GM10248 (cell line): ENCODE results near the gene CFAP65.

Source experiments
- CTCF ChIA-PET: fragments of 300-600 bp; sonication (Branson Sonifier 250); formaldehyde crosslinking; extraction: SDS; loops from one replicate; lab custom pipeline; 2021; ENCODE audit warnings: antibody characterized with exemption; lab: Yijun Ruan, JAX
- POLR2A ChIA-PET: fragments of 350-650 bp; sonication (Branson Sonifier 250); formaldehyde crosslinking; extraction: SDS; loops from one replicate; lab custom pipeline; 2020; ENCODE audit warnings: antibody characterized with exemption; lab: Yijun Ruan, JAX
- DNase-seq: peaks from one replicate; pipeline ENCODE4 v3.0.0; 2012; ENCODE audit errors: extremely low spot score
- CTCF ChIP-seq: IDR thresholded peaks from 2 replicates; pipeline ENCODE4 v1.5.1; 2012; ENCODE audit warnings: mild to moderate bottlenecking, low read depth; ENCODE audit errors: extremely low read depth, missing control alignments, control extremely low read depth

Gene CFAP65

GRCh38 chr2:218963601-218964000, 77.7 kb downstream of the CFAP65 start:
- CTCF ChIA-PET, result interaction anchor here (15.3 kb wide), 1 partner anchor 16 kb away, joined by 92 read pairs; no protein-coding TSS in a partner anchor
- TF ChIP-seq CTCF, result no peak
- POLR2A ChIA-PET, result no interaction called here
- no peak for DNase-seq

- CTCF ChIA-PET, result interaction anchor here (15.3 kb wide), 1 partner anchor 16 kb away, joined by 92 read pairs; no protein-coding TSS in a partner anchor
- POLR2A ChIA-PET, result no interaction called here
- TF ChIP-seq CTCF, result no peak
- DNase-seq, result no peak
These were observed 78.3 kb downstream of the CFAP65 start for GRCh38 chr2:218962859-218963492.

- CTCF ChIA-PET, result interaction anchor here (15.3 kb wide), 1 partner anchor 17 kb away, joined by 92 read pairs; no protein-coding TSS in a partner anchor
- TF ChIP-seq CTCF, result no peak
- peak; percentile 37 for DNase-seq
- POLR2A ChIA-PET, result no interaction called here
These were observed 79.4 kb downstream of the CFAP65 start for GRCh38 chr2:218961651-218962570.

- no peak for TF ChIP-seq CTCF
- DNase-seq, result no peak
- POLR2A ChIA-PET, result no interaction called here
- CTCF ChIA-PET, result interaction anchor here (15.3 kb wide), 1 partner anchor 18 kb away, joined by 92 read pairs; no protein-coding TSS in a partner anchor
These were observed 80.1 kb downstream of the CFAP65 start for GRCh38 chr2:218961229-218961628.

- DNase-seq, result no peak
- no peak for TF ChIP-seq CTCF
- CTCF ChIA-PET, result interaction anchor here (1.0 to 15.3 kb wide), 3 partner anchors 19 to 100 kb away, joined by 3 to 92 read pairs (median 4); partner anchors contain the start of gene IHH
- POLR2A ChIA-PET, result no interaction called here
These were observed 80.8 kb downstream of the CFAP65 start for GRCh38 chr2:218960309-218961165.
